ENCODE results near the gene CDK11B. TPM values are rescaled to one million over a fixed set of nuclear protein-coding genes. Genes with fewer than 3 reads are reported as not detected.

Gene CDK11B
- polyA plus RNA-seq, 1 donor (not counting 4 experiments of a cell fraction or from before 2014, with no cell fraction given) = 5.9 TPM

GRCh38 chr1:1629430-1630190, 29.2 kb downstream of the CDK11B start:
- H2AFZ ChIP-seq (ENCODE audit: control insufficient read depth, low read length) = no peak overlapping the region
- TF ChIP-seq EZH2 (IDR thresholded peaks at IDR 0.05; ENCODE audit: low read length) = no peak
- no peak for TF ChIP-seq CTCF (optimal IDR thresholded peaks at IDR 0.05 in 1 of 3, IDR thresholded peaks at IDR 0.05 in 1 of 3, conservative IDR thresholded peaks at IDR 0.05 in 1 of 3; ENCODE audit: extremely low read depth in 1 of 3, insufficient read depth in 2 of 3, low read length in 3 of 3)
- H3K9me1 ChIP-seq (ENCODE audit: control insufficient read depth, extremely low read depth, insufficient read depth, low read length) = no peaks in the 10 kb centered on the region
- peak overlapping the region; percentile 30 to 62 (median 53) for H3K4me3 ChIP-seq (ENCODE audit: control insufficient read depth in 2 of 3, extremely low read depth in 1 of 3, insufficient read depth in 2 of 3, low read depth in 1 of 3, low read length in 3 of 3)
- no peaks in the 10 kb centered on the region for H3K79me2 ChIP-seq (ENCODE audit: control insufficient read depth, insufficient read depth, low read length)
- dilution Hi-C loops (cut with MboI; ENCODE audit: extremely low pct_ligation_motif_present, low sequenced_read_pairs) = no loop called here
- H3K9me3 ChIP-seq (ENCODE audit: control insufficient read depth, low read depth, low read length) = no peaks in the 10 kb centered on the region
- H3K27me3 ChIP-seq (ENCODE audit: control insufficient read depth, extremely low read depth, insufficient read depth, low read length) = peaks cover 15% of the 10 kb centered on the region
- H3K4me2 ChIP-seq (ENCODE audit: control insufficient read depth, extremely low read depth, insufficient read depth, low read depth, low read length) = peak overlapping the region; percentile 84
- no peak overlapping the region for H3K27ac ChIP-seq (ENCODE audit: control insufficient read depth, insufficient read depth, low read length)
- DNase-seq (ENCODE audit: low read depth, low spot score) (no peak), FAIRE-seq (no peak)
- no peaks in the 10 kb centered on the region for H4K20me1 ChIP-seq (ENCODE audit: control insufficient read depth, extremely low read depth, insufficient read depth, low read length)
- peak overlapping the region; percentile 33 for H3K9ac ChIP-seq (ENCODE audit: control insufficient read depth, extremely low read depth, insufficient read depth, low read length)
- H3K4me1 ChIP-seq (ENCODE audit: control insufficient read depth, extremely low read depth, insufficient read depth, low read length) = peaks cover 18% of the 10 kb centered on the region
- H3K36me3 ChIP-seq (ENCODE audit: control insufficient read depth in 2 of 2, extremely low read depth in 1 of 2, insufficient read depth in 2 of 2, low read length in 2 of 2) = no peaks in the 10 kb centered on the region

GRCh38 chr1:1628754-1629429, 29.9 kb downstream of the CDK11B start:
- Histone ChIP-seq H3K9me1 (ENCODE audit: control insufficient read depth, extremely low read depth, insufficient read depth, low read length) (no peaks in the 10 kb centered on the region), H3K36me3 (ENCODE audit: control insufficient read depth in 2 of 2, extremely low read depth in 1 of 2, insufficient read depth in 2 of 2, low read length in 2 of 2) (no peaks in the 10 kb centered on the region), H3K9me3 (ENCODE audit: control insufficient read depth, low read depth, low read length) (no peaks in the 10 kb centered on the region), H3K9ac (ENCODE audit: control insufficient read depth, extremely low read depth, insufficient read depth, low read length) (peak overlapping the region; percentile 33), H3K27ac (ENCODE audit: control insufficient read depth, insufficient read depth, low read length) (peak overlapping the region; percentile 20), H3K79me2 (ENCODE audit: control insufficient read depth, insufficient read depth, low read length) (no peaks in the 10 kb centered on the region), H4K20me1 (ENCODE audit: control insufficient read depth, extremely low read depth, insufficient read depth, low read length) (no peaks in the 10 kb centered on the region), H3K4me2 (ENCODE audit: control insufficient read depth, extremely low read depth, insufficient read depth, low read depth, low read length) (peak overlapping the region; percentile 84), H3K4me3 (ENCODE audit: control insufficient read depth in 2 of 3, extremely low read depth in 1 of 3, insufficient read depth in 2 of 3, low read depth in 1 of 3, low read length in 3 of 3) (peak overlapping the region; percentile 30 to 62 (median 53)), H2AFZ (ENCODE audit: control insufficient read depth, low read length) (no peak overlapping the region), H3K4me1 (ENCODE audit: control insufficient read depth, extremely low read depth, insufficient read depth, low read length) (peaks cover 18% of the 10 kb centered on the region), H3K27me3 (ENCODE audit: control insufficient read depth, extremely low read depth, insufficient read depth, low read length) (peaks cover 15% of the 10 kb centered on the region)
- DNase-seq (ENCODE audit: low read depth, low spot score) (no peak), FAIRE-seq (no peak)
- TF ChIP-seq CTCF (optimal IDR thresholded peaks at IDR 0.05 in 1 of 3, IDR thresholded peaks at IDR 0.05 in 1 of 3, conservative IDR thresholded peaks at IDR 0.05 in 1 of 3; ENCODE audit: extremely low read depth in 1 of 3, insufficient read depth in 2 of 3, low read length in 3 of 3) (no peak), EZH2 (IDR thresholded peaks at IDR 0.05; ENCODE audit: low read length) (no peak)
- dilution Hi-C loops (cut with MboI; ENCODE audit: extremely low pct_ligation_motif_present, low sequenced_read_pairs) = no loop called here
